WTC11 (cell line): ENCODE measurements around the gene LCE2B. TPM values are rescaled to one million over a fixed set of nuclear protein-coding genes. Genes with fewer than 3 reads are reported as not detected.

Experiments used
- ATAC-seq: fragments of 200-7000 bp; cut with Tn5 transposase; 2 replicates; pipeline ENCODE4 v1.10.0; 2021; ENCODE audit warnings: mild to moderate bottlenecking, moderate library complexity
- CTCF ChIA-PET: fragments of 300-600 bp; sonication (Branson Sonifier 250); formaldehyde crosslinking; loops from one replicate; lab custom pipeline; 2021; ENCODE audit warnings: antibody characterized with exemption; lab: Charles Lee
- POLR2A ChIA-PET: fragments of 350-600 bp; sonication (Branson Sonifier 250); formaldehyde crosslinking; loops from one replicate; lab custom pipeline; 2021; ENCODE audit warnings: antibody characterized with exemption; lab: Charles Lee
- DNase-seq: peaks from one replicate; pipeline ENCODE4 v3.0.0; 2021; ENCODE audit warnings: low spot score
- H3K27ac Mint-ChIP-seq: 2 replicates; pipeline ENCODE4 v1.8.0; 2021; ENCODE audit warnings: mixed read lengths
- H3K27me3 Mint-ChIP-seq: 2 replicates; pipeline ENCODE4 v1.8.0; 2021; ENCODE audit warnings: low read depth, mild to moderate bottlenecking, moderate library complexity, mixed read lengths
- H3K36me3 Mint-ChIP-seq: 2 replicates; pipeline ENCODE4 v1.8.0; 2021; ENCODE audit warnings: mixed read lengths
- H3K4me1 Mint-ChIP-seq: 2 replicates; pipeline ENCODE4 v1.8.0; 2022; ENCODE audit warnings: mixed read lengths
- H3K4me3 Mint-ChIP-seq: 2 replicates; pipeline ENCODE4 v1.8.0; 2021; ENCODE audit warnings: mild to moderate bottlenecking, moderate library complexity, mixed read lengths
- H3K9me3 Mint-ChIP-seq: 2 replicates; pipeline ENCODE4 v1.8.0; 2021; ENCODE audit warnings: mixed read lengths
- ATF1 ChIP-seq: sonication (generic); formaldehyde crosslinking; IDR thresholded peaks from 2 replicates; pipeline ENCODE4 v1.8.1; 2023; ENCODE audit warnings: mild to moderate bottlenecking, moderate library complexity, missing genetic modification reagents
- ESRRA ChIP-seq: sonication (generic); formaldehyde crosslinking; IDR thresholded peaks from 2 replicates; pipeline ENCODE4 v1.8.1; 2022; ENCODE audit warnings: mild to moderate bottlenecking, missing genetic modification reagents, borderline replicate concordance
- KAT7 ChIP-seq: sonication (generic); formaldehyde crosslinking; IDR thresholded peaks from 2 replicates; pipeline ENCODE4 v1.8.1; 2023; ENCODE audit warnings: missing genetic modification reagents, mild to moderate bottlenecking, borderline replicate concordance
- MXD4 ChIP-seq: fragments of 250-450 bp; sonication (Bioruptor Pico); IDR thresholded peaks from 2 replicates; pipeline ENCODE4 v1.8.0; 2021; ENCODE audit warnings: mild to moderate bottlenecking, moderate library complexity, borderline replicate concordance
- NFYB ChIP-seq: sonication (generic); formaldehyde crosslinking; conservative IDR thresholded peaks from 2 replicates; pipeline ENCODE4 v1.8.0; 2022; ENCODE audit warnings: low read depth, missing genetic modification reagents
- RELA ChIP-seq: sonication (generic); formaldehyde crosslinking; IDR thresholded peaks from 2 replicates; pipeline ENCODE4 v1.8.1; 2022; ENCODE audit warnings: missing genetic modification reagents, mild to moderate bottlenecking, borderline replicate concordance
- TEAD1 ChIP-seq: sonication (generic); formaldehyde crosslinking; IDR thresholded peaks from 2 replicates; pipeline ENCODE4 v1.8.0; 2022; ENCODE audit warnings: mild to moderate bottlenecking, missing genetic modification reagents
- TP53 ChIP-seq: sonication (generic); formaldehyde crosslinking; IDR thresholded peaks from 2 replicates; pipeline ENCODE4 v1.8.1; 2023; ENCODE audit warnings: mild to moderate bottlenecking, missing genetic modification reagents
- ZBTB21 ChIP-seq: sonication (generic); formaldehyde crosslinking; IDR thresholded peaks from 2 replicates; pipeline ENCODE4 v1.8.1; 2023; ENCODE audit warnings: mild to moderate bottlenecking, missing genetic modification reagents, borderline replicate concordance
- ZNF263 ChIP-seq: sonication (generic); formaldehyde crosslinking; IDR thresholded peaks from 2 replicates; pipeline ENCODE4 v1.8.1; 2022; ENCODE audit warnings: low read depth, mild to moderate bottlenecking, moderate library complexity, missing genetic modification reagents
- ZNF671 ChIP-seq: fragments of 250-450 bp; sonication (Bioruptor Pico); IDR thresholded peaks from 2 replicates; pipeline ENCODE4 v1.8.0; 2021; ENCODE audit warnings: mild to moderate bottlenecking
- total RNA-seq: library from RNA; stranded (reverse); gene quantifications from 3 replicates; pipeline ENCODE4 v1.2.3, GENCODE V29; 2021
- TF ChIP-seq, protein P1 (sequence below): fragments of 250-450 bp; sonication (Bioruptor Pico); IDR thresholded peaks from 2 replicates; pipeline ENCODE4 v1.9.0; 2021; ENCODE audit warnings: moderate library complexity, mild to moderate bottlenecking, inconsistent platforms, borderline replicate concordance
- TF ChIP-seq, protein P2 (sequence below): sonication (generic); formaldehyde crosslinking; IDR thresholded peaks from 2 replicates; pipeline ENCODE4 v1.8.1; 2023; ENCODE audit warnings: mild to moderate bottlenecking, missing genetic modification reagents
- TF ChIP-seq, protein P3 (sequence below): sonication (generic); formaldehyde crosslinking; IDR thresholded peaks from 2 replicates; pipeline ENCODE4 v1.8.0; 2022; ENCODE audit warnings: mild to moderate bottlenecking, missing genetic modification reagents
- TF ChIP-seq, protein P4 (sequence below): sonication (generic); formaldehyde crosslinking; conservative IDR thresholded peaks from 2 replicates; pipeline ENCODE4 v1.8.1; 2023; ENCODE audit warnings: mild to moderate bottlenecking, low read depth, missing genetic modification reagents, moderate library complexity
- TF ChIP-seq, protein P5 (sequence below): sonication (generic); formaldehyde crosslinking; IDR thresholded peaks from 2 replicates; pipeline ENCODE4 v1.8.0; 2022; ENCODE audit warnings: mild to moderate bottlenecking, missing genetic modification reagents
- TF ChIP-seq, protein P6 (sequence below): sonication (generic); formaldehyde crosslinking; IDR thresholded peaks from 2 replicates; pipeline ENCODE4 v1.8.1; 2023; ENCODE audit warnings: mild to moderate bottlenecking, missing genetic modification reagents, moderate library complexity
- TF ChIP-seq, protein P7 (sequence below): sonication (generic); formaldehyde crosslinking; IDR thresholded peaks from 2 replicates; pipeline ENCODE4 v1.8.0; 2022; ENCODE audit warnings: missing genetic modification reagents

The LCE2B gene
- total RNA-seq, 1 experiment from 2014 or later, result not detected

DNA sequence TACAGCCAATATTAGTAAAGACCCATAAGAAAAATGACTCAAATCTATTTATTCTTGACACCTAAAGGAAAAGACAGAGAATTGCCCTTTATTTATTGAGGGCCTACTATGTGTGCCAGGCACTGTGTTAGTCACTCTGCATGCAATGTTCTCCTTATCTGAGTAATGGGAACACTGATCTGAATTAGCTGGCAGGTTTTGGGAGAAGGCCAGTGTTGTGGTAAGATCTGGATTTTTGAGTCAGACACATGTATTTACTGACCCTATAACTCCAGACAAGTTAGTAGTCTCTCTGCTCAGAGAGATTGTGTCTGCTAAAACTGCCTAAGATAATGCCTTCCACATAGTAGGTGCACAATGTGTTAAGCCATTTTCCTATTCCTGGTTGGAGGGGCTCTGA lies 39.3 kb downstream of the LCE2B start:
- TF ChIP-seq ZNF263 (CRISPR knock-in tag) (no peak), ESRRA (CRISPR knock-in tag) (no peak), ZBTB21 (no peak), KAT7 (CRISPR knock-in tag) (no peak), RELA (CRISPR knock-in tag) (no peak), TP53 (no peak), NFYB (CRISPR knock-in tag) (no peak), ATF1 (CRISPR knock-in tag) (no peak), ZNF671 (CRISPR knock-in tag) (no peak), MXD4 (CRISPR knock-in tag) (no peak), TEAD1 (CRISPR knock-in tag) (no peak)
- TF ChIP-seq, protein P1, sequence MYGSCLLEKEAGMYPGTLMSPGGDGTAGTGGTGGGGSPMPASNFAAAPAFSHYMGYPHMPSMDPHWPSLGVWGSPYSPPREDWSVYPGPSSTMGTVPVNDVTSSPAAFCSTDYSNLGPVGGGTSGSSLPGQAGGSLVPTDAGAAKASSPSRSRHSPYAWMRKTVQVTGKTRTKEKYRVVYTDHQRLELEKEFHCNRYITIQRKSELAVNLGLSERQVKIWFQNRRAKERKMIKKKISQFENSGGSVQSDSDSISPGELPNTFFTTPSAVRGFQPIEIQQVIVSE (CRISPR knock-in tag), result no peak
- TF ChIP-seq, protein P2, sequence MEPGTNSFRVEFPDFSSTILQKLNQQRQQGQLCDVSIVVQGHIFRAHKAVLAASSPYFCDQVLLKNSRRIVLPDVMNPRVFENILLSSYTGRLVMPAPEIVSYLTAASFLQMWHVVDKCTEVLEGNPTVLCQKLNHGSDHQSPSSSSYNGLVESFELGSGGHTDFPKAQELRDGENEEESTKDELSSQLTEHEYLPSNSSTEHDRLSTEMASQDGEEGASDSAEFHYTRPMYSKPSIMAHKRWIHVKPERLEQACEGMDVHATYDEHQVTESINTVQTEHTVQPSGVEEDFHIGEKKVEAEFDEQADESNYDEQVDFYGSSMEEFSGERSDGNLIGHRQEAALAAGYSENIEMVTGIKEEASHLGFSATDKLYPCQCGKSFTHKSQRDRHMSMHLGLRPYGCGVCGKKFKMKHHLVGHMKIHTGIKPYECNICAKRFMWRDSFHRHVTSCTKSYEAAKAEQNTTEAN (CRISPR knock-in tag), result no peak
- TF ChIP-seq, protein P3, sequence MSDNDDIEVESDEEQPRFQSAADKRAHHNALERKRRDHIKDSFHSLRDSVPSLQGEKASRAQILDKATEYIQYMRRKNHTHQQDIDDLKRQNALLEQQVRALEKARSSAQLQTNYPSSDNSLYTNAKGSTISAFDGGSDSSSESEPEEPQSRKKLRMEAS, result no peak
- TF ChIP-seq, protein P4, sequence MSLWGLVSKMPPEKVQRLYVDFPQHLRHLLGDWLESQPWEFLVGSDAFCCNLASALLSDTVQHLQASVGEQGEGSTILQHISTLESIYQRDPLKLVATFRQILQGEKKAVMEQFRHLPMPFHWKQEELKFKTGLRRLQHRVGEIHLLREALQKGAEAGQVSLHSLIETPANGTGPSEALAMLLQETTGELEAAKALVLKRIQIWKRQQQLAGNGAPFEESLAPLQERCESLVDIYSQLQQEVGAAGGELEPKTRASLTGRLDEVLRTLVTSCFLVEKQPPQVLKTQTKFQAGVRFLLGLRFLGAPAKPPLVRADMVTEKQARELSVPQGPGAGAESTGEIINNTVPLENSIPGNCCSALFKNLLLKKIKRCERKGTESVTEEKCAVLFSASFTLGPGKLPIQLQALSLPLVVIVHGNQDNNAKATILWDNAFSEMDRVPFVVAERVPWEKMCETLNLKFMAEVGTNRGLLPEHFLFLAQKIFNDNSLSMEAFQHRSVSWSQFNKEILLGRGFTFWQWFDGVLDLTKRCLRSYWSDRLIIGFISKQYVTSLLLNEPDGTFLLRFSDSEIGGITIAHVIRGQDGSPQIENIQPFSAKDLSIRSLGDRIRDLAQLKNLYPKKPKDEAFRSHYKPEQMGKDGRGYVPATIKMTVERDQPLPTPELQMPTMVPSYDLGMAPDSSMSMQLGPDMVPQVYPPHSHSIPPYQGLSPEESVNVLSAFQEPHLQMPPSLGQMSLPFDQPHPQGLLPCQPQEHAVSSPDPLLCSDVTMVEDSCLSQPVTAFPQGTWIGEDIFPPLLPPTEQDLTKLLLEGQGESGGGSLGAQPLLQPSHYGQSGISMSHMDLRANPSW (CRISPR knock-in tag), result no peak
- TF ChIP-seq, protein P5, sequence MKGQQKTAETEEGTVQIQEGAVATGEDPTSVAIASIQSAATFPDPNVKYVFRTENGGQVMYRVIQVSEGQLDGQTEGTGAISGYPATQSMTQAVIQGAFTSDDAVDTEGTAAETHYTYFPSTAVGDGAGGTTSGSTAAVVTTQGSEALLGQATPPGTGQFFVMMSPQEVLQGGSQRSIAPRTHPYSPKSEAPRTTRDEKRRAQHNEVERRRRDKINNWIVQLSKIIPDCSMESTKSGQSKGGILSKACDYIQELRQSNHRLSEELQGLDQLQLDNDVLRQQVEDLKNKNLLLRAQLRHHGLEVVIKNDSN (CRISPR knock-in tag), result no peak
- TF ChIP-seq, protein P6, sequence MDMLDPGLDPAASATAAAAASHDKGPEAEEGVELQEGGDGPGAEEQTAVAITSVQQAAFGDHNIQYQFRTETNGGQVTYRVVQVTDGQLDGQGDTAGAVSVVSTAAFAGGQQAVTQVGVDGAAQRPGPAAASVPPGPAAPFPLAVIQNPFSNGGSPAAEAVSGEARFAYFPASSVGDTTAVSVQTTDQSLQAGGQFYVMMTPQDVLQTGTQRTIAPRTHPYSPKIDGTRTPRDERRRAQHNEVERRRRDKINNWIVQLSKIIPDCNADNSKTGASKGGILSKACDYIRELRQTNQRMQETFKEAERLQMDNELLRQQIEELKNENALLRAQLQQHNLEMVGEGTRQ (CRISPR knock-in tag), result no peak
- TF ChIP-seq, protein P7, sequence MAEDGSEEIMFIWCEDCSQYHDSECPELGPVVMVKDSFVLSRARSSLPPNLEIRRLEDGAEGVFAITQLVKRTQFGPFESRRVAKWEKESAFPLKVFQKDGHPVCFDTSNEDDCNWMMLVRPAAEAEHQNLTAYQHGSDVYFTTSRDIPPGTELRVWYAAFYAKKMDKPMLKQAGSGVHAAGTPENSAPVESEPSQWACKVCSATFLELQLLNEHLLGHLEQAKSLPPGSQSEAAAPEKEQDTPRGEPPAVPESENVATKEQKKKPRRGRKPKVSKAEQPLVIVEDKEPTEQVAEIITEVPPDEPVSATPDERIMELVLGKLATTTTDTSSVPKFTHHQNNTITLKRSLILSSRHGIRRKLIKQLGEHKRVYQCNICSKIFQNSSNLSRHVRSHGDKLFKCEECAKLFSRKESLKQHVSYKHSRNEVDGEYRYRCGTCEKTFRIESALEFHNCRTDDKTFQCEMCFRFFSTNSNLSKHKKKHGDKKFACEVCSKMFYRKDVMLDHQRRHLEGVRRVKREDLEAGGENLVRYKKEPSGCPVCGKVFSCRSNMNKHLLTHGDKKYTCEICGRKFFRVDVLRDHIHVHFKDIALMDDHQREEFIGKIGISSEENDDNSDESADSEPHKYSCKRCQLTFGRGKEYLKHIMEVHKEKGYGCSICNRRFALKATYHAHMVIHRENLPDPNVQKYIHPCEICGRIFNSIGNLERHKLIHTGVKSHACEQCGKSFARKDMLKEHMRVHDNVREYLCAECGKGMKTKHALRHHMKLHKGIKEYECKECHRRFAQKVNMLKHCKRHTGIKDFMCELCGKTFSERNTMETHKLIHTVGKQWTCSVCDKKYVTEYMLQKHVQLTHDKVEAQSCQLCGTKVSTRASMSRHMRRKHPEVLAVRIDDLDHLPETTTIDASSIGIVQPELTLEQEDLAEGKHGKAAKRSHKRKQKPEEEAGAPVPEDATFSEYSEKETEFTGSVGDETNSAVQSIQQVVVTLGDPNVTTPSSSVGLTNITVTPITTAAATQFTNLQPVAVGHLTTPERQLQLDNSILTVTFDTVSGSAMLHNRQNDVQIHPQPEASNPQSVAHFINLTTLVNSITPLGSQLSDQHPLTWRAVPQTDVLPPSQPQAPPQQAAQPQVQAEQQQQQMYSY (CRISPR knock-in tag), result no peak
- H3K27ac Mint-ChIP-seq, result no peak overlapping the region
- peaks cover 84% of the 10 kb centered on the region for H3K9me3 Mint-ChIP-seq
- no peak for ATAC-seq
- peaks cover 71% of the 10 kb centered on the region for H3K36me3 Mint-ChIP-seq
- peaks cover 16% of the 10 kb centered on the region for H3K27me3 Mint-ChIP-seq
- no peak for DNase-seq
- H3K4me3 Mint-ChIP-seq, result no peak overlapping the region
- no peaks in the 10 kb centered on the region for H3K4me1 Mint-ChIP-seq
- CTCF ChIA-PET, result no interaction called here
- POLR2A ChIA-PET, result no interaction called here
